CD4-positive, alpha-beta memory T cell (primary cell): ENCODE results near the gene DND1. TPM values are rescaled to one million over a fixed set of nuclear protein-coding genes. Genes with fewer than 3 reads are reported as not detected.
"Not testable (repeated sequence)": the region's sequence is repeated elsewhere in the genome, so short reads cannot be mapped to it uniquely, and the experiment has no call there.

Experiments used
- CTCF ChIA-PET: fragments of 350-600 bp; sonication (Branson Sonifier 250); formaldehyde crosslinking; loops from one replicate; lab custom pipeline; 2021; ENCODE audit warnings: inconsistent platforms; ENCODE audit not compliant: partially characterized antibody; lab: Charles Lee
- POLR2A ChIA-PET: fragments of 350-600 bp; sonication (Branson Sonifier 250); formaldehyde crosslinking; loops from one replicate; lab custom pipeline; 2021; ENCODE audit not compliant: partially characterized antibody; lab: Charles Lee
- DNase-seq, 5 donors: peaks; one replicate each; pipeline versions ENCODE4 v3.0.0 to v3.0.0-alpha.2; 2020 to 2022; ENCODE audit warnings: mixed read lengths in 1 of 5
- H3K27ac ChIP-seq: one replicate; pipeline ENCODE4 v1.7.0; 2013; ENCODE audit warnings: low read depth, low read length
- H3K27me3 ChIP-seq: 2 replicates; pipeline ENCODE4 v1.7.0; 2013; ENCODE audit warnings: mild to moderate bottlenecking, low read length, moderate library complexity; ENCODE audit not compliant: insufficient read depth
- H3K36me3 ChIP-seq: 2 replicates; pipeline ENCODE4 v1.7.0; 2013; ENCODE audit warnings: mild to moderate bottlenecking, low read length, moderate library complexity; ENCODE audit not compliant: insufficient read depth
- H3K4me1 ChIP-seq: 2 replicates; pipeline ENCODE4 v1.7.0; 2013; ENCODE audit warnings: mild to moderate bottlenecking, low read length, moderate library complexity; ENCODE audit not compliant: insufficient read depth
- H3K4me3 ChIP-seq, 2 donors: one replicate each; pipeline ENCODE4 v1.7.0; 2013; ENCODE audit warnings: low read length in 2 of 2, mild to moderate bottlenecking in 1 of 2
- H3K9me3 ChIP-seq, 2 donors: one replicate each; pipeline ENCODE4 v1.7.0; 2013; ENCODE audit warnings: low read length in 2 of 2, control low read depth in 1 of 2; ENCODE audit not compliant: control insufficient read depth in 1 of 2
- H3K27ac Mint-ChIP-seq, 7 donors: one replicate each; pipeline ENCODE4 v1.8.0; 2020 to 2021; ENCODE audit warnings: mixed read lengths in 7 of 7, mild to moderate bottlenecking in 6 of 7, inconsistent platforms in 3 of 7, moderate library complexity in 3 of 7
- H3K27me3 Mint-ChIP-seq, 2 donors: one replicate each; pipeline ENCODE4 v1.8.0; 2020 to 2021; ENCODE audit warnings: mixed read lengths in 2 of 2
- H3K36me3 Mint-ChIP-seq, 2 donors: one replicate each; pipeline ENCODE4 v1.8.0; 2020 to 2021; ENCODE audit warnings: mixed read lengths in 2 of 2, inconsistent platforms in 1 of 2, mild to moderate bottlenecking in 1 of 2
- H3K4me1 Mint-ChIP-seq, 4 donors: one replicate each; pipeline ENCODE4 v1.8.0; 2020 to 2021; ENCODE audit warnings: mixed read lengths in 4 of 4, mild to moderate bottlenecking in 1 of 4
- H3K4me3 Mint-ChIP-seq, 8 donors: one replicate each; pipeline ENCODE4 v1.8.0; 2020 to 2021; ENCODE audit warnings: mixed read lengths in 8 of 8, mild to moderate bottlenecking in 7 of 8, moderate library complexity in 6 of 8, inconsistent platforms in 3 of 8
- H3K9me3 Mint-ChIP-seq, 8 donors: one replicate each; pipeline ENCODE4 v1.8.0; 2020 to 2021; ENCODE audit warnings: mixed read lengths in 8 of 8, mild to moderate bottlenecking in 5 of 8, inconsistent platforms in 3 of 8, moderate library complexity in 1 of 8
- intact Hi-C: fragments of 100-400 bp; cut with micrococcal nuclease; formaldehyde crosslinking; loops from one replicate; pipeline ENCODE4 v1.15.1; 2023
- polyA plus RNA-seq, 2 donors: library from polyadenylated mRNA; unstranded; fragments of 300-500 nt; fragmentation: Illumina TruSeq; gene quantifications; one replicate each; pipeline ENCODE4 v1.2.3, GENCODE V29; 2021
- total RNA-seq, 2 experiments: library from RNA; stranded (reverse); gene quantifications; one replicate each; pipeline ENCODE4 v1.2.3, GENCODE V29; 2021

Gene DND1
- total and polyA plus RNA-seq, 4 experiments from 2014 or later: 4.0 to 5.0 TPM; not detected in 2

DNA sequence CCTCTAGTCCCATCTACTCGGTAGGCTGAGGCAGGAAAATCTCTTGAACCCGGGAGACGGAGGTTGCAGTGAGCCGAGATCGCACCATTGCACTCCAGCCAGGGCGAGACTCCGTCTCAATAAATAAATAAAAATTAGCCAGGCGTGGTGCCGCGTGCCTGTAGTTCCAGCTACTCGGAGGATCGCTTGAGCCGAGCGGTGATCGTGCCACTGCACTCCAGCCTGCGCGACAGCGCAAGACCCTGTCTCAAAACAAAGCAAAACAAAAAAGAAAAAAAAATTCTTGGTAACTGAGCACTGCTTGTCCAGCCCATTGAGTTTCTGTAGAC, 9.4 kb downstream of the DND1 start:
- Histone ChIP-seq H3K4me1 (peaks cover 20% of the 10 kb centered on the region), H3K9me3 (no peaks in the 10 kb centered on the region), H3K27ac (peak overlapping the region; percentile 95), H3K4me3 (peak overlapping the region; percentile 90 to 98), H3K36me3 (peaks cover 51% of the 10 kb centered on the region), H3K27me3 (no peaks in the 10 kb centered on the region)
- no peak for DNase-seq
- Mint-ChIP-seq H3K27ac (peak overlapping the region; percentile 98 to 99 (median 99)), H3K4me1 (peaks cover 27 to 52% (median 34%) of the 10 kb centered on the region in 4 donors), H3K9me3 (peaks cover 0 to 3% (median 0%) of the 10 kb centered on the region in 8 donors), H3K27me3 (no peaks in the 10 kb centered on the region), H3K4me3 (peak overlapping the region; percentile 96 to 99 (median 98)), H3K36me3 (peaks cover 43 to 78% of the 10 kb centered on the region in 2 donors)
- POLR2A ChIA-PET: interaction anchor here (0.6 to 5.4 kb wide), 16 partner anchors 10 to 263 kb away, joined by 3 to 74 read pairs (median 6); partner anchors contain the start of genes ANKHD1, CD14, EIF4EBP3 and HARS1
- CTCF ChIA-PET: interaction anchor here (1.4 to 1.6 kb wide), 2 partner anchors 17 to 55 kb away, joined by 4 to 7 read pairs; partner anchors contain the start of genes IK and NDUFA2
- intact Hi-C loops: loop anchor here (1.0 to 2.0 kb wide), 7 partner anchors 17 to 263 kb away; partner anchors contain the start of genes ANKHD1, APBB3, HARS1 and HARS2

GRCh38 chr5:140660371-140660770, 13.0 kb downstream of the DND1 start:
- H3K9me3 Mint-ChIP-seq: not testable (repeated sequence)

GRCh38 chr5:140658870-140659269, 14.5 kb downstream of the DND1 start:
- no peak overlapping the region for H3K4me3 ChIP-seq
- Mint-ChIP-seq H3K4me1 (peaks cover 3 to 11% (median 4%) of the 10 kb centered on the region in 4 donors), H3K4me3 (no peak overlapping the region), H3K27me3 (no peaks in the 10 kb centered on the region), H3K9me3 (peaks cover 0 to 3% (median 0%) of the 10 kb centered on the region in 8 donors), H3K27ac (peak overlapping the region in 5 of 7 donors; percentile 13 to 53 (median 22)), H3K36me3 (peaks cover 70 to 83% of the 10 kb centered on the region in 2 donors)
- no peaks in the 10 kb centered on the region for H3K4me1 ChIP-seq
- intact Hi-C loops: no loop called here
- no peak overlapping the region for H3K27ac ChIP-seq
- no peaks in the 10 kb centered on the region for H3K9me3 ChIP-seq
- POLR2A ChIA-PET: no interaction called here
- H3K36me3 ChIP-seq: peaks cover 82% of the 10 kb centered on the region
- DNase-seq: no peak
- no peaks in the 10 kb centered on the region for H3K27me3 ChIP-seq
- CTCF ChIA-PET: no interaction called here

More at GRCh38 chr5:140660371-140660770, 13.0 kb downstream of the DND1 start:
- H3K4me1 ChIP-seq, H3K9me3 ChIP-seq, DNase-seq, CTCF ChIA-PET, intact Hi-C loops, H3K27ac Mint-ChIP-seq, H3K27me3 ChIP-seq, H3K27ac ChIP-seq, H3K4me3 ChIP-seq, H3K27me3 Mint-ChIP-seq: not testable (repeated sequence)
- H3K36me3 ChIP-seq: peaks cover 67% of the 10 kb centered on the region
- H3K4me1 Mint-ChIP-seq: peaks cover 4 to 16% (median 13%) of the 10 kb centered on the region in 4 donors
- peak overlapping the region in 1 of 8 donors; percentile 54 for H3K4me3 Mint-ChIP-seq
- POLR2A ChIA-PET: interaction anchor here (1.2 to 2.8 kb wide), 2 partner anchors 13 to 259 kb away, joined by 4 to 9 read pairs; partner anchors contain the start of genes ANKHD1, IK and NDUFA2
- H3K36me3 Mint-ChIP-seq: peaks cover 56 to 76% of the 10 kb centered on the region in 2 donors

DNA sequence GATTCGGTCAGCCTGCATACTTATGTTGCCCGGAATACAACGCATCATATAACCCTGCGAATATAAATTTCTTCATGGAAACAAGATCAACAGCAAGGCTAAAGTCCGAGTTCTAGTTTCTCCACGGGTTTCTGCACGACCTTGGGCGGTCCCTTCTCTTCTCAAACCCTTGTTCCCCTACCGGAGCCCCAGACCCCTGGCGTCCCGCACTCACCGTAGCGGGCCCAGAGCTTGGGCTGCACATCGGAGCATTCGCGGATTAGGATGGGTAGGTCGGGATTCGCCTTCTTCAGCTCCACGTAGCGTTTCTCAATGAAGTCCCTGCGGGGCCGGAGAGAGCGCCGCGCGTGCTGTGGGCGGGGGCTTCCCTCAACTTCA, 26.3 kb downstream of the DND1 start:
- H3K4me3 ChIP-seq: peak overlapping the region; percentile 63 to 92
- H3K36me3 ChIP-seq: peaks cover 37% of the 10 kb centered on the region

GRCh38 chr5:140642718-140643117, 30.7 kb downstream of the DND1 start:
- peak overlapping the region in 2 of 7 donors; percentile 25 to 32 for H3K27ac Mint-ChIP-seq
- no peaks in the 10 kb centered on the region for H3K9me3 ChIP-seq
- ChIA-PET POLR2A (interaction anchor here (0.8 to 1.8 kb wide), 10 partner anchors 10 to 241 kb away, joined by 3 to 7 read pairs (median 4); partner anchors contain the start of genes ANKHD1, CD14, SRA1 and WDR55), CTCF (interaction anchor here (0.8 to 2.0 kb wide), 3 partner anchors 10 to 67 kb away, joined by 3 to 4 read pairs (median 3); partner anchors contain the start of gene CD14)
- no peaks in the 10 kb centered on the region for H3K27me3 ChIP-seq
- no peak overlapping the region for H3K27ac ChIP-seq
- H3K4me1 Mint-ChIP-seq: peaks cover 33 to 75% (median 55%) of the 10 kb centered on the region in 4 donors
- H3K9me3 Mint-ChIP-seq: peaks cover 0 to 3% (median 0%) of the 10 kb centered on the region in 8 donors
- peaks cover 0 to 46% of the 10 kb centered on the region in 2 donors for H3K36me3 Mint-ChIP-seq
- H3K4me3 ChIP-seq: no peak overlapping the region
- H3K36me3 ChIP-seq: peaks cover 19% of the 10 kb centered on the region
- peak overlapping the region in 1 of 8 donors; percentile 21 for H3K4me3 Mint-ChIP-seq
- DNase-seq: no peak
- H3K27me3 Mint-ChIP-seq: no peaks in the 10 kb centered on the region
- peaks cover 39% of the 10 kb centered on the region for H3K4me1 ChIP-seq
- intact Hi-C loops: no loop called here

More for the DNA sequence above, 26.3 kb downstream of the DND1 start:
- CTCF ChIA-PET: interaction anchor here (1.0 to 2.8 kb wide), 15 partner anchors 9 to 295 kb away, joined by 3 to 22 read pairs (median 5); partner anchors contain the start of genes CD14, EIF4EBP3, HARS1 and HARS2
- H3K27ac ChIP-seq: peak overlapping the region; percentile 92
- peaks cover 40% of the 10 kb centered on the region for H3K4me1 ChIP-seq
- POLR2A ChIA-PET: interaction anchor here (0.9 to 5.0 kb wide), 26 partner anchors 9 to 674 kb away, joined by 4 to 74 read pairs (median 8); partner anchors contain the start of genes ANKHD1, APBB3, CD14 and EIF4EBP3
- Mint-ChIP-seq H3K9me3 (peaks cover 0 to 4% (median 0%) of the 10 kb centered on the region in 8 donors), H3K27ac (peak overlapping the region; percentile 91 to 100 (median 100)), H3K36me3 (peaks cover 20 to 69% of the 10 kb centered on the region in 2 donors), H3K4me1 (peaks cover 27 to 70% (median 48%) of the 10 kb centered on the region in 4 donors), H3K4me3 (peak overlapping the region; percentile 97 to 100 (median 100)), H3K27me3 (no peaks in the 10 kb centered on the region)
- H3K9me3 ChIP-seq: no peaks in the 10 kb centered on the region
- no peak for DNase-seq
- H3K27me3 ChIP-seq: no peaks in the 10 kb centered on the region
- intact Hi-C loops: loop anchor here (1.0 to 2.0 kb wide), 9 partner anchors 8 to 246 kb away; partner anchors contain the start of genes ANKHD1, APBB3, CD14 and EIF4EBP3

DNA sequence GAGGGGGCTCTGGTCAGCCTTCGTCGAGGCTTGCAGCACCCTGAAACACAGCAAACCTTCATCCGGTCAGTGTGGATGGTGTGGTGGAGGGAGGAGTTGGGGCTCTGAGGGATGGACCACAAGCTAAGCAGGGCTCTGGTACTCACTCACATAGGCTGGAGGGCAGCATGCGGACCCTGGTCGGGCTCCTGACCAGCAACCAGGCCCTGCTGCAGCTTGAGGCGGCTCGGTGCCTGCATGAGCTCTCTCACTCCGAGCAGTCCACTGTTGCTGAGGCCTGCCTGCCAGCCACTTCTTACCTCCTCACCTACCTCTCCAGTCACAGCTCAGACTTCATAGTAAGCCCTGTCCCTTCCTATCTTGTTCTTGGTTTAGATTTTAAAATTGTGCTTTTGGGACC, 31.7 kb downstream of the DND1 start:
- Mint-ChIP-seq H3K27ac (peak overlapping the region in 4 of 7 donors; percentile 2 to 73 (median 38)), H3K9me3 (no peaks in the 10 kb centered on the region), H3K27me3 (no peaks in the 10 kb centered on the region), H3K4me3 (peak overlapping the region in 1 of 8 donors; percentile 26), H3K36me3 (peaks cover 0 to 41% of the 10 kb centered on the region in 2 donors), H3K4me1 (peaks cover 28 to 65% (median 48%) of the 10 kb centered on the region in 4 donors)
- peaks cover 35% of the 10 kb centered on the region for H3K4me1 ChIP-seq
- H3K4me3 ChIP-seq: no peak overlapping the region
- no peaks in the 10 kb centered on the region for H3K9me3 ChIP-seq
- ChIA-PET POLR2A (interaction anchor here (1.3 to 1.8 kb wide), 5 partner anchors 9 to 239 kb away, joined by 3 to 7 read pairs (median 5); partner anchors contain the start of genes CD14 and WDR55), CTCF (interaction anchor here (2.0 kb wide), 1 partner anchor 62 kb away, joined by 4 read pairs; no protein-coding TSS in a partner anchor)
- DNase-seq: no peak
- peaks cover 19% of the 10 kb centered on the region for H3K36me3 ChIP-seq
- H3K27me3 ChIP-seq: no peaks in the 10 kb centered on the region
- H3K27ac ChIP-seq: no peak overlapping the region
- intact Hi-C loops: no loop called here
